Measurements from ENCODE around the gene OTUD5. TPM values are rescaled to one million over a fixed set of nuclear protein-coding genes. Genes with fewer than 3 reads are reported as not detected.

OTUD5 gene
- polyA plus RNA-seq, 2 of the 4 experiments (the other 2 are of a cell fraction) = 45.9 to 57.7 TPM

DNA sequence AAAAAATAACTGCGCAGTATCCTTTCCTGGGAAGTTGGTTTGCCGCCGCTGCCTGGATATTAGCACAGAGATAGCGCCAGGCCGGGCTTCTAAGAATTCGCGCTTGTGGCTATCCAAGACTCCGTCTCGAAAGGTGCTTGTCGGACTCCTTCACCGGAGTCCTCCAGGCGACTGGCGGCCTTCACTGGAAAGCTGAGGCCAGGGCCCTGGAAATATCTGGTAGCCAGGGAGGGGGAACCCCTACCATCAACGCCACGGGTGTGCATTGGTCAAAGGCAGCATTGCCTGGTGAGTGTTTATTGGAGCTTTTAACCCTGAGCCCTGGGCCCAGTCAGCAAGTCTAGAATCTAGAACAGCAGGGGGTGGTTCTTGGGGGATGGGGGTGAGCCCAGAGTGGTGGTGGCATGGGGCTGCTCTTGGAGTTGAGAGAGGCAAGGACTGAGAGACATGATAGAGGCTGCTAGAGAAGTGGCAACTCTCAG lies 38.0 kb downstream of the OTUD5 start:
- Histone ChIP-seq H3K4me2 (peak overlapping the region; percentile 99), H3K4me3 (peak overlapping the region; percentile 87; the same call in 1 of the 3 replicates), H3K4me1 (peaks cover 13% of the 10 kb centered on the region), H3K27ac (peak overlapping the region; percentile 92 to 95; a peak in 3 of 6 replicates), H3K9me3 (no peaks in the 10 kb centered on the region)
- ChIA-PET POLR2A (interaction anchor here (1.3 kb wide), 1 partner anchor 22 kb away, joined by 3 read pairs; the partner anchor contains the start of genes PQBP1 and TIMM17B), CTCF (interaction anchor here (1.1 kb wide), 1 partner anchor 27 kb away, joined by 3 read pairs; no protein-coding TSS in a partner anchor)
- ATAC-seq = no peak
- TF ChIP-seq ESRRA (IDR thresholded peaks at IDR 0.05; ENCODE audit: borderline replicate concordance, low read length) = no peak
- TF ChIP-seq TFCP2L1 (CRISPR knock-in tag; IDR thresholded peaks at IDR 0.05) = no peak
- TF ChIP-seq HOXB13 (CRISPR knock-in tag; IDR thresholded peaks at IDR 0.05; ENCODE audit: low read depth) = no peak
- no peak for TF ChIP-seq RCOR1 (IDR thresholded peaks at IDR 0.05; ENCODE audit: low read depth, low read length)
- no peak for TF ChIP-seq EP300 (IDR thresholded peaks at IDR 0.05)
- TF ChIP-seq MYC (IDR thresholded peaks at IDR 0.05; ENCODE audit: borderline replicate concordance, low read length) = no peak
- no peak for TF ChIP-seq FOSB (CRISPR knock-in tag; IDR thresholded peaks at IDR 0.05)
- TF ChIP-seq GATA3 (IDR thresholded peaks at IDR 0.05; ENCODE audit: borderline replicate concordance) = no peak
- TF ChIP-seq TP53 (CRISPR knock-in tag; IDR thresholded peaks at IDR 0.05) = no peak
- TF ChIP-seq, protein P1, sequence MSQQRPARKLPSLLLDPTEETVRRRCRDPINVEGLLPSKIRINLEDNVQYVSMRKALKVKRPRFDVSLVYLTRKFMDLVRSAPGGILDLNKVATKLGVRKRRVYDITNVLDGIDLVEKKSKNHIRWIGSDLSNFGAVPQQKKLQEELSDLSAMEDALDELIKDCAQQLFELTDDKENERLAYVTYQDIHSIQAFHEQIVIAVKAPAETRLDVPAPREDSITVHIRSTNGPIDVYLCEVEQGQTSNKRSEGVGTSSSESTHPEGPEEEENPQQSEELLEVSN (IDR thresholded peaks at IDR 0.05; ENCODE audit: borderline replicate concordance, low read depth) = no peak
- TF ChIP-seq, protein P2, sequence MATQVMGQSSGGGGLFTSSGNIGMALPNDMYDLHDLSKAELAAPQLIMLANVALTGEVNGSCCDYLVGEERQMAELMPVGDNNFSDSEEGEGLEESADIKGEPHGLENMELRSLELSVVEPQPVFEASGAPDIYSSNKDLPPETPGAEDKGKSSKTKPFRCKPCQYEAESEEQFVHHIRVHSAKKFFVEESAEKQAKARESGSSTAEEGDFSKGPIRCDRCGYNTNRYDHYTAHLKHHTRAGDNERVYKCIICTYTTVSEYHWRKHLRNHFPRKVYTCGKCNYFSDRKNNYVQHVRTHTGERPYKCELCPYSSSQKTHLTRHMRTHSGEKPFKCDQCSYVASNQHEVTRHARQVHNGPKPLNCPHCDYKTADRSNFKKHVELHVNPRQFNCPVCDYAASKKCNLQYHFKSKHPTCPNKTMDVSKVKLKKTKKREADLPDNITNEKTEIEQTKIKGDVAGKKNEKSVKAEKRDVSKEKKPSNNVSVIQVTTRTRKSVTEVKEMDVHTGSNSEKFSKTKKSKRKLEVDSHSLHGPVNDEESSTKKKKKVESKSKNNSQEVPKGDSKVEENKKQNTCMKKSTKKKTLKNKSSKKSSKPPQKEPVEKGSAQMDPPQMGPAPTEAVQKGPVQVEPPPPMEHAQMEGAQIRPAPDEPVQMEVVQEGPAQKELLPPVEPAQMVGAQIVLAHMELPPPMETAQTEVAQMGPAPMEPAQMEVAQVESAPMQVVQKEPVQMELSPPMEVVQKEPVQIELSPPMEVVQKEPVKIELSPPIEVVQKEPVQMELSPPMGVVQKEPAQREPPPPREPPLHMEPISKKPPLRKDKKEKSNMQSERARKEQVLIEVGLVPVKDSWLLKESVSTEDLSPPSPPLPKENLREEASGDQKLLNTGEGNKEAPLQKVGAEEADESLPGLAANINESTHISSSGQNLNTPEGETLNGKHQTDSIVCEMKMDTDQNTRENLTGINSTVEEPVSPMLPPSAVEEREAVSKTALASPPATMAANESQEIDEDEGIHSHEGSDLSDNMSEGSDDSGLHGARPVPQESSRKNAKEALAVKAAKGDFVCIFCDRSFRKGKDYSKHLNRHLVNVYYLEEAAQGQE (IDR thresholded peaks at IDR 0.05) = no peak
- no peak for TF ChIP-seq ZFP36 (IDR thresholded peaks at IDR 0.05; ENCODE audit: borderline replicate concordance, partially characterized antibody)
- no peak for TF ChIP-seq NPAS2 (CRISPR knock-in tag; IDR thresholded peaks at IDR 0.05; ENCODE audit: borderline replicate concordance)
- no peak for TF ChIP-seq RFX5 (IDR thresholded peaks at IDR 0.05)
- no peak for TF ChIP-seq PHF8 (IDR thresholded peaks at IDR 0.05; ENCODE audit: borderline replicate concordance, low read depth)
- no peak for FAIRE-seq
- 79% methylated on average over 14 of the region's 15 CpGs for WGBS (ENCODE audit: missing lambda C conversion rate)
- no peak for DNase-seq (ENCODE audit: low read depth in 1 of 2, low spot score in 1 of 2)

DNA sequence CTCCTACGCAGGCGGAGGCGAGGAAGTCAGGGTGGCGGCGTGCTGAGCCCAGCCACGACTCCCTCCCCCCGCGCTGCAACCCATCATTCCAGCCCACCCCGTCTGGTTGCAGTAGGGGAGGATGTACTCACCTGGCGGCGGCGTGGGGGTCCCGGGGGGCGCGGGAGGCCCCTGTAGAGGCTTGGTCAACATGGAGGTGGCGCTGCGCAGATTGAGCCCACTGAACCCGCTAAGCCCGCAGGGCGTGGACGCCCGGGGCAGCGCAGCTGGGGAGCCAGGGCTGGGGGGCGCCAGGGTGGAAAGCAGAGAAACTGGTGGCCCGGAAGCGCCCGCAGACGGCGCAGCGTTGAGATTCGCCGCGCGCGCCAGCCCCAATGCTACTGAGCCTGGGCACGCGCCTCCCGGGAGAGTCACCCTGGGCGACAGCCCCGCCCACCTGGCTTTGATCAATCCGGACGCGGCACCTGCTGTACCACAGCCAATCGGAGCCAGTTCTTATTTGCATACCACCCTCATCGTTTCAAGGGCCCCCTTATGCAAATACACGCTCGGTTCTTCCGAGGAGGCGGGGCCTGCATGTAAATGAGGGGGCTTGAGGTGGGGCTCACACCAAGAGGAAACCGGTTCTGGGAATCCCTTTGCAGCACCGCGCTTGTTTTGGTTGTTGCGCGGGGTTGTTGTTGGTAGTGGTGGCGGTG lies 38.6 kb downstream of the OTUD5 start, which contains the start of gene PIM2:
Gene PIM2, minus strand, starts transcription at position 382 of the 698 bp plus-strand sequence. Its CDS starts 190 bp downstream, at position 192.
- ChIA-PET CTCF (interaction anchor here (1.1 kb wide), 1 partner anchor 27 kb away, joined by 3 read pairs; no protein-coding TSS in a partner anchor), POLR2A (no interaction called here)
- peak; percentile 89 for FAIRE-seq
- H3K4me1 ChIP-seq = peaks cover 13% of the 10 kb centered on the region
- peak; percentile 77 to 88 for ATAC-seq
- no peaks in the 10 kb centered on the region for H3K9me3 ChIP-seq
- WGBS (ENCODE audit: missing lambda C conversion rate) = 17% methylated on average over 16 of the region's 55 CpGs
- peak within 1 kb of the TSS; percentile 92 to 95 for H3K27ac ChIP-seq
- DNase-seq (ENCODE audit: low read depth in 1 of 2, low spot score in 1 of 2) = peak; percentile 80 to 87
- H3K4me3 ChIP-seq = peak within 1 kb of the TSS; percentile 87
- peak within 1 kb of the TSS; percentile 99 for H3K4me2 ChIP-seq
- TF ChIP-seq, protein P3, sequence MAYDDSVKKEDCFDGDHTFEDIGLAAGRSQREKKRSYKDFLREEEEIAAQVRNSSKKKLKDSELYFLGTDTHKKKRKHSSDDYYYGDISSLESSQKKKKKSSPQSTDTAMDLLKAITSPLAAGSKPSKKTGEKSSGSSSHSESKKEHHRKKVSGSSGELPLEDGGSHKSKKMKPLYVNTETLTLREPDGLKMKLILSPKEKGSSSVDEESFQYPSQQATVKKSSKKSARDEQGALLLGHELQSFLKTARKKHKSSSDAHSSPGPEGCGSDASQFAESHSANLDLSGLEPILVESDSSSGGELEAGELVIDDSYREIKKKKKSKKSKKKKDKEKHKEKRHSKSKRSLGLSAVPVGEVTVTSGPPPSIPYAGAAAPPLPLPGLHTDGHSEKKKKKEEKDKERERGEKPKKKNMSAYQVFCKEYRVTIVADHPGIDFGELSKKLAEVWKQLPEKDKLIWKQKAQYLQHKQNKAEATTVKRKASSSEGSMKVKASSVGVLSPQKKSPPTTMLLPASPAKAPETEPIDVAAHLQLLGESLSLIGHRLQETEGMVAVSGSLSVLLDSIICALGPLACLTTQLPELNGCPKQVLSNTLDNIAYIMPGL (CRISPR knock-in tag; IDR thresholded peaks at IDR 0.05; ENCODE audit: borderline replicate concordance) = no peak
- TF ChIP-seq RARB (CRISPR knock-in tag; IDR thresholded peaks at IDR 0.05) = no peak
- TF ChIP-seq, protein P4, sequence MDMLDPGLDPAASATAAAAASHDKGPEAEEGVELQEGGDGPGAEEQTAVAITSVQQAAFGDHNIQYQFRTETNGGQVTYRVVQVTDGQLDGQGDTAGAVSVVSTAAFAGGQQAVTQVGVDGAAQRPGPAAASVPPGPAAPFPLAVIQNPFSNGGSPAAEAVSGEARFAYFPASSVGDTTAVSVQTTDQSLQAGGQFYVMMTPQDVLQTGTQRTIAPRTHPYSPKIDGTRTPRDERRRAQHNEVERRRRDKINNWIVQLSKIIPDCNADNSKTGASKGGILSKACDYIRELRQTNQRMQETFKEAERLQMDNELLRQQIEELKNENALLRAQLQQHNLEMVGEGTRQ (IDR thresholded peaks at IDR 0.05) = peak; percentile 84
- TF ChIP-seq ESRRA (IDR thresholded peaks at IDR 0.05; ENCODE audit: borderline replicate concordance, low read length) = no peak
- TF ChIP-seq ZC3H11A (IDR thresholded peaks at IDR 0.05) = no peak
- TF ChIP-seq JUNB (IDR thresholded peaks at IDR 0.05) = no peak
- no peak for TF ChIP-seq SREBF2 (IDR thresholded peaks at IDR 0.05)
- TF ChIP-seq, protein P5, sequence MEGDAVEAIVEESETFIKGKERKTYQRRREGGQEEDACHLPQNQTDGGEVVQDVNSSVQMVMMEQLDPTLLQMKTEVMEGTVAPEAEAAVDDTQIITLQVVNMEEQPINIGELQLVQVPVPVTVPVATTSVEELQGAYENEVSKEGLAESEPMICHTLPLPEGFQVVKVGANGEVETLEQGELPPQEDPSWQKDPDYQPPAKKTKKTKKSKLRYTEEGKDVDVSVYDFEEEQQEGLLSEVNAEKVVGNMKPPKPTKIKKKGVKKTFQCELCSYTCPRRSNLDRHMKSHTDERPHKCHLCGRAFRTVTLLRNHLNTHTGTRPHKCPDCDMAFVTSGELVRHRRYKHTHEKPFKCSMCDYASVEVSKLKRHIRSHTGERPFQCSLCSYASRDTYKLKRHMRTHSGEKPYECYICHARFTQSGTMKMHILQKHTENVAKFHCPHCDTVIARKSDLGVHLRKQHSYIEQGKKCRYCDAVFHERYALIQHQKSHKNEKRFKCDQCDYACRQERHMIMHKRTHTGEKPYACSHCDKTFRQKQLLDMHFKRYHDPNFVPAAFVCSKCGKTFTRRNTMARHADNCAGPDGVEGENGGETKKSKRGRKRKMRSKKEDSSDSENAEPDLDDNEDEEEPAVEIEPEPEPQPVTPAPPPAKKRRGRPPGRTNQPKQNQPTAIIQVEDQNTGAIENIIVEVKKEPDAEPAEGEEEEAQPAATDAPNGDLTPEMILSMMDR (IDR thresholded peaks at IDR 0.05) = no peak
- TF ChIP-seq, protein P6, sequence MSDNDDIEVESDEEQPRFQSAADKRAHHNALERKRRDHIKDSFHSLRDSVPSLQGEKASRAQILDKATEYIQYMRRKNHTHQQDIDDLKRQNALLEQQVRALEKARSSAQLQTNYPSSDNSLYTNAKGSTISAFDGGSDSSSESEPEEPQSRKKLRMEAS (IDR thresholded peaks at IDR 0.05) = peak; percentile 72
- peak; percentile 68 for TF ChIP-seq POLR2A (IDR thresholded peaks at IDR 0.05; ENCODE audit: low read length)
- no peak for TF ChIP-seq TP53 (CRISPR knock-in tag; IDR thresholded peaks at IDR 0.05)
- no peak for TF ChIP-seq ZSCAN20 (CRISPR knock-in tag; IDR thresholded peaks at IDR 0.05)
- no peak for TF ChIP-seq RCOR1 (IDR thresholded peaks at IDR 0.05; ENCODE audit: low read depth, low read length)
- TF ChIP-seq, protein P7, sequence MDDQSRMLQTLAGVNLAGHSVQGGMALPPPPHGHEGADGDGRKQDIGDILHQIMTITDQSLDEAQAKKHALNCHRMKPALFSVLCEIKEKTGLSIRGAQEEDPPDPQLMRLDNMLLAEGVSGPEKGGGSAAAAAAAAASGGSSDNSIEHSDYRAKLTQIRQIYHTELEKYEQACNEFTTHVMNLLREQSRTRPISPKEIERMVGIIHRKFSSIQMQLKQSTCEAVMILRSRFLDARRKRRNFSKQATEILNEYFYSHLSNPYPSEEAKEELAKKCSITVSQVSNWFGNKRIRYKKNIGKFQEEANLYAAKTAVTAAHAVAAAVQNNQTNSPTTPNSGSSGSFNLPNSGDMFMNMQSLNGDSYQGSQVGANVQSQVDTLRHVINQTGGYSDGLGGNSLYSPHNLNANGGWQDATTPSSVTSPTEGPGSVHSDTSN (IDR thresholded peaks at IDR 0.05) = no peak

Measured in A549 (cell line).